B cell (primary cell): Measurements from ENCODE around the gene D2HGDH. TPM values are rescaled to one million over a fixed set of nuclear protein-coding genes. Genes with fewer than 3 reads are reported as not detected.
A peak's percentile ranks its signal among the peaks of the same experiment; 100 is the strongest.

Experiments
- ATAC-seq: fragments of 200-7000 bp; cut with Tn5 transposase; one replicate; pipeline ENCODE4 v1.10.0; 2021; ENCODE audit warnings: low read depth, mild to moderate bottlenecking, moderate number of reproducible peaks, moderate library complexity
- CTCF ChIA-PET: fragments of 350-600 bp; sonication (Branson Sonifier 250); formaldehyde crosslinking; loops from one replicate; lab custom pipeline; 2021; ENCODE audit warnings: antibody characterized with exemption, inconsistent platforms; lab: Charles Lee
- POLR2A ChIA-PET: fragments of 350-600 bp; sonication (Branson Sonifier 250); formaldehyde crosslinking; loops from one replicate; lab custom pipeline; 2021; ENCODE audit warnings: antibody characterized with exemption; lab: Charles Lee
- DNase-seq: peaks from one replicate; pipeline ENCODE4 v3.0.0; 2013
- H2AFZ ChIP-seq: 2 replicates; pipeline ENCODE4 v1.6.1; 2012; ENCODE audit warnings: mild to moderate bottlenecking, low read depth, low read length; ENCODE audit not compliant: insufficient read depth, poor library complexity, severe bottlenecking
- H3K27ac ChIP-seq, 2 donors: 1 replicate in 1 of 2; 2 replicates in 1 of 2; pipeline ENCODE4 v1.5.1; 2012 to 2013; ENCODE audit warnings: low read length in 2 of 2, mild to moderate bottlenecking in 2 of 2, moderate library complexity in 1 of 2
- H3K27me3 ChIP-seq, 4 experiments: fragments of 200-600 bp in 1 of 4; sonication (generic) in 1 of 4; replicated peaks in 1 of 4; 1 replicate in 2 of 4; 2 replicates in 2 of 4; pipeline versions ENCODE4 v1.6.1 to v1.7.0; 2013 to 2016; ENCODE audit warnings: low read length in 3 of 4, mild to moderate bottlenecking in 2 of 4, mixed read lengths in 1 of 4, moderate library complexity in 1 of 4; ENCODE audit not compliant: insufficient read depth in 4 of 4, control insufficient read depth in 3 of 4; ENCODE audit errors: control extremely low read depth in 1 of 4
- H3K36me3 ChIP-seq, 2 experiments: replicated peaks in 1 of 2; 1 replicate in 1 of 2; 2 replicates in 1 of 2; pipeline versions ENCODE4 v1.6.1 to v1.7.1; 2013; ENCODE audit warnings: low read length in 1 of 2; ENCODE audit not compliant: insufficient read depth in 2 of 2, control insufficient read depth in 1 of 2; ENCODE audit errors: control extremely low read depth in 1 of 2, extremely low read depth in 1 of 2
- H3K4me1 ChIP-seq, 2 donors: fragments of 200-600 bp in 1 of 2; sonication (generic) in 1 of 2; 1 replicate in 1 of 2; 2 replicates in 1 of 2; pipeline versions ENCODE4 v1.5.1 to v1.6.1; 2013 to 2017; ENCODE audit warnings: low read length in 2 of 2; ENCODE audit not compliant: control insufficient read depth in 2 of 2, insufficient read depth in 2 of 2
- H3K4me2 ChIP-seq: replicated peaks from 2 replicates; pipeline ENCODE3; 2012; ENCODE audit warnings: mild to moderate bottlenecking, low read depth, low read length; ENCODE audit not compliant: poor library complexity, severe bottlenecking
- H3K4me3 ChIP-seq, 5 experiments: fragments of 200-600 bp in 1 of 5; sonication (generic) in 1 of 5; 1 replicate in 3 of 5; 2 replicates in 2 of 5; pipeline versions ENCODE4 v1.5.1 to v1.7.0; 2011 to 2016; ENCODE audit warnings: low read length in 4 of 5, mild to moderate bottlenecking in 4 of 5, low read depth in 2 of 5, control low read depth in 1 of 5, moderate library complexity in 1 of 5; ENCODE audit not compliant: insufficient read depth in 1 of 5; ENCODE audit errors: control extremely low read depth in 1 of 5, extremely low read depth in 1 of 5
- H3K79me2 ChIP-seq: fragments of 200-600 bp; sonication (generic); one replicate; pipeline ENCODE4 v1.6.0; 2016; ENCODE audit warnings: low read length; ENCODE audit not compliant: control insufficient read depth, insufficient read depth
- H3K9ac ChIP-seq: fragments of 200-600 bp; sonication (generic); 2 replicates; pipeline ENCODE4 v1.6.1; 2017; ENCODE audit warnings: mild to moderate bottlenecking, low read length, moderate library complexity
- H3K9me3 ChIP-seq, 3 donors: one replicate each; pipeline versions ENCODE4 v1.6.1 to v1.7.1; 2013; ENCODE audit warnings: low read length in 2 of 3; ENCODE audit not compliant: control insufficient read depth in 2 of 3, insufficient read depth in 1 of 3; ENCODE audit errors: control extremely low read depth in 1 of 3
- H4K20me1 ChIP-seq: 2 replicates; pipeline ENCODE4 v1.6.0; 2012; ENCODE audit warnings: mild to moderate bottlenecking, low read length; ENCODE audit not compliant: insufficient read depth, control insufficient read depth, poor library complexity, severe bottlenecking
- H3K27ac Mint-ChIP-seq: one replicate; pipeline ENCODE4 v1.8.0; 2021; ENCODE audit warnings: mixed read lengths
- H3K27me3 Mint-ChIP-seq: one replicate; pipeline ENCODE4 v1.8.0; 2021; ENCODE audit warnings: mixed read lengths
- H3K4me1 Mint-ChIP-seq: one replicate; pipeline ENCODE4 v1.8.0; 2021; ENCODE audit warnings: mixed read lengths
- H3K4me3 Mint-ChIP-seq: one replicate; pipeline ENCODE4 v1.8.0; 2021; ENCODE audit warnings: mixed read lengths
- H3K9me3 Mint-ChIP-seq: one replicate; pipeline ENCODE4 v1.8.0; 2022; ENCODE audit warnings: mixed read lengths; ENCODE audit not compliant: insufficient read depth
- EZH2 ChIP-seq: IDR thresholded peaks from 2 replicates; pipeline ENCODE4 v1.6.1; 2012; ENCODE audit warnings: borderline replicate concordance, low read depth, mild to moderate bottlenecking, moderate library complexity, low read length; ENCODE audit not compliant: insufficient read depth, poor library complexity, severe bottlenecking
- WGBS: methylation state at CpG from one replicate; pipeline ENCODE4 v1.1.5; 2013; ENCODE audit warnings: missing lambda C conversion rate; ENCODE audit not compliant: insufficient coverage; 5-methylcytosine and 5-hydroxymethylcytosine counted together
- intact Hi-C: fragments of 100-400 bp; cut with micrococcal nuclease; formaldehyde crosslinking; loops from one replicate; pipeline ENCODE4 v1.10.0; 2022
- polyA plus RNA-seq: library from polyadenylated mRNA; depleted of rRNA; stranded (reverse); fragments of >200 nt; gene quantifications from 2 replicates; pipeline ENCODE4 v1.2.3, GENCODE V29; 2012
- total RNA-seq, 2 donors: library from RNA; stranded (reverse); fragments of 120-200 nt in 1 of 2; gene quantifications; 1 replicate in 1 of 2; 2 replicates in 1 of 2; pipeline versions ENCODE4 v1.2.3 to v1.2.4, GENCODE V29; 2013 to 2022
- TF ChIP-seq, protein P1 (sequence below): fragments of 200-600 bp; IDR thresholded peaks from one replicate; pipeline ENCODE4 v1.8.0; 2022; ENCODE audit warnings: antibody characterized with exemption, mild to moderate bottlenecking

Gene D2HGDH
- total and polyA plus RNA-seq, 2 donors (not counting 1 experiment from before 2014, with no cell fraction given), result 44.0 to 67.7 TPM

DNA sequence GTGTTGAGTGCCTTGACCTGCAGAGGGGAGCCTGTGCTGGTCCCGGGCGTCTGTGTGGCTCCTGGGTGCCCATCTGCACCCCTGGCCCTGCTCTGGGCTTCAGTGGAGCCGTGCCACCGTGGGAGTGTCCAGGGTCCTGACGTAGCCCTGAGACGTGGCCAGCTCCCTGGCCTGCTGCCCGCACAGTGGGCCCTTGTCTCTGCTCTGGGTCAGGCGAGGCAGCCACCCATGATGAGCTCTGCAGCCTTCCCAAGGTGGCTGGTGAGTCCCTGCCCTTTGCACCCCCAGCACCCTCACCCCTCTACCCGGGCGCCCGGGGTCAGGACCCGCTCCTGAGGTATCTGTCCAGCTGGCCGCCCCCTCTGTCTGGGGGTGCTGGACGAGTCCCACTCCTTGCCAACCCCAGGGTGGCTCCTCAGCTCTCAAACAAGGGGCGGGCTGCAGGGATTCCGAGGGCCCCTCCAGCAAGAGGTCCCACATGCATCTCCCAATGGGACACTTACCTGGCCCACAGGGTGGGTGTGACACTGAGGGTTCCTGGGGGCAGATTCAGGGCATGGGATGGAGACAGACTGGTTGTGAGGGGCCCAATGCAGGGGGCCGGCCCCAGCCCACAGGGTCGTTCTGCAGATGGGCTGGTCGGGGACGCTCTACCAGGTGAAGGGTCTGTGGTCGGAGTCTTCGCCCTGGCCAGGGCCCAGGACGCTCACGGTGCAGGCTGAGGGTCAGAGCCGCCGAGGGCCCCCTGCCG, 76.9 kb downstream of the D2HGDH start:
- no peaks in the 10 kb centered on the region for H4K20me1 ChIP-seq
- no peak overlapping the region for H3K27ac ChIP-seq
- H3K4me3 ChIP-seq, result no peak overlapping the region
- peak overlapping the region; percentile 50 for H3K27ac Mint-ChIP-seq
- TF ChIP-seq, protein P1, sequence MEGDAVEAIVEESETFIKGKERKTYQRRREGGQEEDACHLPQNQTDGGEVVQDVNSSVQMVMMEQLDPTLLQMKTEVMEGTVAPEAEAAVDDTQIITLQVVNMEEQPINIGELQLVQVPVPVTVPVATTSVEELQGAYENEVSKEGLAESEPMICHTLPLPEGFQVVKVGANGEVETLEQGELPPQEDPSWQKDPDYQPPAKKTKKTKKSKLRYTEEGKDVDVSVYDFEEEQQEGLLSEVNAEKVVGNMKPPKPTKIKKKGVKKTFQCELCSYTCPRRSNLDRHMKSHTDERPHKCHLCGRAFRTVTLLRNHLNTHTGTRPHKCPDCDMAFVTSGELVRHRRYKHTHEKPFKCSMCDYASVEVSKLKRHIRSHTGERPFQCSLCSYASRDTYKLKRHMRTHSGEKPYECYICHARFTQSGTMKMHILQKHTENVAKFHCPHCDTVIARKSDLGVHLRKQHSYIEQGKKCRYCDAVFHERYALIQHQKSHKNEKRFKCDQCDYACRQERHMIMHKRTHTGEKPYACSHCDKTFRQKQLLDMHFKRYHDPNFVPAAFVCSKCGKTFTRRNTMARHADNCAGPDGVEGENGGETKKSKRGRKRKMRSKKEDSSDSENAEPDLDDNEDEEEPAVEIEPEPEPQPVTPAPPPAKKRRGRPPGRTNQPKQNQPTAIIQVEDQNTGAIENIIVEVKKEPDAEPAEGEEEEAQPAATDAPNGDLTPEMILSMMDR, result no peak
- TF ChIP-seq EZH2, result no peak
- no peak overlapping the region for H3K4me3 Mint-ChIP-seq
- no peaks in the 10 kb centered on the region for H3K27me3 ChIP-seq
- intact Hi-C loops, result no loop called here
- POLR2A ChIA-PET, result no interaction called here
- no peak overlapping the region for H3K4me2 ChIP-seq
- no peaks in the 10 kb centered on the region for H3K9me3 ChIP-seq
- no peaks in the 10 kb centered on the region for H3K9me3 Mint-ChIP-seq
- H3K79me2 ChIP-seq, result no peaks in the 10 kb centered on the region
- CTCF ChIA-PET, result no interaction called here
- peaks cover 4 to 5% of the 10 kb centered on the region in 2 donors for H3K4me1 ChIP-seq
- WGBS, result 95% methylated on average over 25 of the region's 27 CpGs
- no peak for ATAC-seq
- peaks cover 10% of the 10 kb centered on the region for H3K27me3 Mint-ChIP-seq
- H2AFZ ChIP-seq, result no peak overlapping the region
- no peak overlapping the region for H3K9ac ChIP-seq
- H3K4me1 Mint-ChIP-seq, result peaks cover 15% of the 10 kb centered on the region
- H3K36me3 ChIP-seq, result no peaks in the 10 kb centered on the region
- no peak for DNase-seq

DNA sequence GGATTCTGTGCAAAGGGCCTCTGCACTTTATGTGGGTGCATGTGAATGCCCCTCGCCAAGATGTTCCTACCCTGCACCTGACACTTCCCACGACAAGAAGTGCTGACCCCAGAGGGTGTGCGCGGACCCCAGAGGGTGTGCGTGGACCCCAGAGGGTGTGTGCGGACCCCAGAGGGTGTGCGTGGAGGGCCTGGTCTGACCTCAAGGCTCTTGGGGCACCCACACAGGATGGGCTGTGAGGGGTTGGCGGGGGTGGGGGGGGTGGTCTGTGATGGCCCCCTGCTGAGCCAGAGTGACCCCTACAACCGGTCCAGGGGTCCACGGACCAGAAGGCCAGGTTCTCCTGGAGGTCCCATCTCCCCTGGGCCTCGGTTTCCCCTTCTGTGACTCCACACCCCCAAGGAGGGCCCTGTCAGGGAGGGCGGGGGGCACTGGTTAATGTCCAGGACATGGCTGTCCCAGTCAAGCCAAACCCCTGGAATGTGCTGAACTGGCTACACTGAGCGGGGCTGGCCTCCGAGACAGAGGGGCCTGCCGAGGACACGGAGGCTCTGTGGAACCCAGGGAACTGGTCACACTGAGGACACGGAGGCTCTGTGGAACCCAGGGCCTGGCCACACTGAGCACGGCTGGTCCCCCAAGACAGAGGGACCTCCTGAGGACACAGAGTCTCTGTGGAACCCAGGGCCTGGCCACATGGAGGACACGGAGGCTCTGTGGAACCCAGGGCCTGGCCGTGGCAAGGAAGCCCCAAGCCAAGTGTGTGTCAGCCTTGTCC, 77.7 kb downstream of the D2HGDH start:
- Histone ChIP-seq H4K20me1 (no peaks in the 10 kb centered on the region), H3K9ac (no peak overlapping the region), H2AFZ (no peak overlapping the region), H3K79me2 (no peaks in the 10 kb centered on the region), H3K36me3 (no peaks in the 10 kb centered on the region), H3K4me1 (peaks cover 6% of the 10 kb centered on the region in 2 donors), H3K27ac (no peak overlapping the region), H3K9me3 (no peaks in the 10 kb centered on the region), H3K4me3 (no peak overlapping the region), H3K27me3 (peaks cover 0 to 3% (median 0%) of the 10 kb centered on the region in 4 experiments), H3K4me2 (no peak overlapping the region)
- intact Hi-C loops, result no loop called here
- no peak overlapping the region for H3K4me3 Mint-ChIP-seq
- TF ChIP-seq, protein P1, result no peak
- TF ChIP-seq EZH2, result no peak
- peaks cover 15% of the 10 kb centered on the region for H3K4me1 Mint-ChIP-seq
- DNase-seq (no peak), ATAC-seq (no peak)
- ChIA-PET POLR2A (interaction anchor here (0.5 kb wide), 1 partner anchor 25 kb away, joined by 4 read pairs; no protein-coding TSS in a partner anchor), CTCF (no interaction called here)
- no peaks in the 10 kb centered on the region for H3K9me3 Mint-ChIP-seq
- H3K27me3 Mint-ChIP-seq, result peaks cover 10% of the 10 kb centered on the region
- WGBS, result 87% methylated on average over 17 of the region's 20 CpGs
- H3K27ac Mint-ChIP-seq, result no peak overlapping the region
